ENCODE measurements around the gene TF. TPM values are rescaled to one million over a fixed set of nuclear protein-coding genes. Genes with fewer than 3 reads are reported as not detected.

The TF gene
- total RNA-seq: 1 to 10 TPM in 1 of 4 donors, under 1 TPM in 1, not detected in 2; 0.70 to 2.4 TPM

- DNase-seq: no peak
- Histone ChIP-seq H3K27me3 (peaks cover 0 to 5% of the 10 kb centered on the region in 2 donors), H3K27ac (no peak within 1 kb of the TSS), H3K4me1 (no peaks in the 10 kb centered on the region), H3K4me3 (peak within 1 kb of the TSS in 2 of 4 donors; percentile 18 to 19), H3K36me3 (no peaks in the 10 kb centered on the region), H3K9me3 (no peaks in the 10 kb centered on the region)
- no peak for TF ChIP-seq CTCF (IDR thresholded peaks at IDR 0.05)
- TF ChIP-seq POLR2A (IDR thresholded peaks at IDR 0.05): no peak
Measured at GRCh38 chr3:133745981-133746711, at the start of gene TF. Gene TF (plus strand): TSS chr3:133746393. CDS start chr3:133746441, 48 bp downstream.

GRCh38 chr3:133697960-133698359 lies 48.2 kb upstream of the TF start:
- H3K4me1 ChIP-seq: no peaks in the 10 kb centered on the region
- no peaks in the 10 kb centered on the region for H3K9me3 ChIP-seq
- H3K4me3 ChIP-seq: no peak overlapping the region
- H3K27ac ChIP-seq: no peak overlapping the region
- no peaks in the 10 kb centered on the region for H3K36me3 ChIP-seq
- DNase-seq: no peak
- no peaks in the 10 kb centered on the region for H3K27me3 ChIP-seq
- no peak for TF ChIP-seq CTCF (IDR thresholded peaks at IDR 0.05)

GRCh38 chr3:133699467-133699866 lies 46.7 kb upstream of the TF start:
- TF ChIP-seq POLR2A (IDR thresholded peaks at IDR 0.05): no peak
- TF ChIP-seq CTCF (IDR thresholded peaks at IDR 0.05): no peak
- no peak for DNase-seq
- H3K36me3 ChIP-seq: no peaks in the 10 kb centered on the region
- no peak overlapping the region for H3K27ac ChIP-seq
- H3K9me3 ChIP-seq: no peaks in the 10 kb centered on the region
- H3K27me3 ChIP-seq: no peaks in the 10 kb centered on the region
- H3K4me1 ChIP-seq: no peaks in the 10 kb centered on the region
- H3K4me3 ChIP-seq: no peak overlapping the region

- H3K27me3 ChIP-seq: no peaks in the 10 kb centered on the region
- TF ChIP-seq CTCF (IDR thresholded peaks at IDR 0.05): no peak
- TF ChIP-seq POLR2A (IDR thresholded peaks at IDR 0.05): no peak
- H3K4me3 ChIP-seq: no peak overlapping the region
- no peaks in the 10 kb centered on the region for H3K36me3 ChIP-seq
- no peaks in the 10 kb centered on the region for H3K4me1 ChIP-seq
- DNase-seq: no peak
- H3K27ac ChIP-seq: no peak overlapping the region
- H3K9me3 ChIP-seq: no peaks in the 10 kb centered on the region
Measured at GRCh38 chr3:133699903-133700302, 46.3 kb upstream of the TF start.

- Histone ChIP-seq H3K36me3 (no peaks in the 10 kb centered on the region), H3K27ac (no peak overlapping the region), H3K4me1 (no peaks in the 10 kb centered on the region), H3K27me3 (no peaks in the 10 kb centered on the region), H3K9me3 (no peaks in the 10 kb centered on the region), H3K4me3 (no peak overlapping the region)
- TF ChIP-seq POLR2A (IDR thresholded peaks at IDR 0.05) (no peak), CTCF (IDR thresholded peaks at IDR 0.05) (no peak)
- DNase-seq: no peak
Measured at GRCh38 chr3:133700351-133700750, 45.8 kb upstream of the TF start.
